ENCODE data around the gene SETD6. TPM values are rescaled to one million over a fixed set of nuclear protein-coding genes. Genes with fewer than 3 reads are reported as not detected.

The SETD6 gene
- total and polyA plus RNA-seq, 2 of the 8 experiments (the other 6 are each of a cell fraction or from before 2014, with no cell fraction given): 25.3 to 40.5 TPM

DNA sequence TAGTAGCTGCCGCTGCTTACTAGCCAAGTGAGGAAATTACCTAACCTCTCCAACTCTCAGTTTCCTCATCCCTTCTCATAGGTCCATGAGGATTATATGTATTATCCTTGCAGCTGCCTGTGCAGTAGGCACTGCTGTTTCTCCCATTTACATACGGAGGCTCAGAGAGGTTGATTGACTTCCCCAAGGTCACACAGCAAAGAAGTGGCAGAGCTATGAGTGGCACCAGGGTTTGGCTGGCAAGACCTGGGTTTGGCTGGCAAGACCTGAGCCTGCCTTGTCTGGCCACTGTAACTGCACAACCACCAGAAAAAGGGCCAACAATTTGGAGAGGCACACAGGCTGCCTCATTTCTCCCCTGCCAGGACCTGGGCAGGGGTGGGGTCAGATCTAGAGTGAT lies 17.8 kb upstream of the SETD6 start:
- ChIA-PET CTCF (ENCODE audit: partially characterized antibody) (interaction anchor here (0.6 to 1.6 kb wide), 6 partner anchors 10 to 161 kb away, joined by 3 to 6 read pairs (median 4); partner anchors contain the start of gene GINS3), POLR2A (ENCODE audit: partially characterized antibody) (interaction anchor here (1.6 kb wide), 1 partner anchor 9 kb away, joined by 3 read pairs; no protein-coding TSS in a partner anchor)
- no peak overlapping the region for H3K56ac ChIP-seq (replicated peaks; ENCODE audit: insufficient read length, low read depth, low read length)
- H2BK15ac ChIP-seq (ENCODE audit: low read length): no peak overlapping the region
- no peak overlapping the region for H2BK12ac ChIP-seq (ENCODE audit: low read depth, low read length)
- WGBS, 2 experiments (ENCODE audit: extremely low coverage in 1 of 2, insufficient coverage in 1 of 2, insufficient read length in 1 of 2, insufficient replicate concordance in 2 of 2, low coverage in 1 of 2, low lambda C conversion rate in 2 of 2, missing lambda C conversion rate in 1 of 2): 89% methylated on average over 2 of the region's 2 CpGs; no CpG with 5 or more reads in 1 of the 2 experiments
- no peak overlapping the region for H2BK5ac ChIP-seq (ENCODE audit: low read depth, low read length)
- peaks cover 0 to 8% (median 6%) of the 10 kb centered on the region in 4 experiments; a peak in 4 of 7 replicates for H3K27me3 ChIP-seq (replicated peaks in 1 of 4; ENCODE audit: control insufficient read depth in 3 of 4, extremely low read depth in 1 of 4, insufficient read depth in 3 of 4, low read length in 3 of 4)
- H2BK120ac ChIP-seq (replicated peaks; ENCODE audit: low read depth, low read length): no peak overlapping the region
- no peaks in the 10 kb centered on the region for H3K79me2 ChIP-seq (ENCODE audit: control insufficient read depth in 1 of 2, insufficient read depth in 2 of 2, low read length in 2 of 2)
- no peak overlapping the region for H3K14ac ChIP-seq (ENCODE audit: insufficient read length)
- no peak for TF ChIP-seq BACH1 (IDR thresholded peaks at IDR 0.05; ENCODE audit: low read length)
- peak; percentile 91 for TF ChIP-seq KDM1A (IDR thresholded peaks at IDR 0.05; ENCODE audit: borderline replicate concordance, low read length)
- no peak for TF ChIP-seq KDM4A (IDR thresholded peaks at IDR 0.05; ENCODE audit: low read depth, low read length, severe bottlenecking)
- TF ChIP-seq, protein P1, sequence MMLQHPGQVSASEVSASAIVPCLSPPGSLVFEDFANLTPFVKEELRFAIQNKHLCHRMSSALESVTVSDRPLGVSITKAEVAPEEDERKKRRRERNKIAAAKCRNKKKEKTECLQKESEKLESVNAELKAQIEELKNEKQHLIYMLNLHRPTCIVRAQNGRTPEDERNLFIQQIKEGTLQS (IDR thresholded peaks at IDR 0.05; ENCODE audit: insufficient read depth, low read depth, low read length): no peak
- no peak for TF ChIP-seq POU5F1 (IDR thresholded peaks at IDR 0.05; ENCODE audit: low read depth, low read length)
- TF ChIP-seq POLR2AphosphoS5 (IDR thresholded peaks at IDR 0.05; ENCODE audit: low read depth, low read length): no peak
- TF ChIP-seq JUN (IDR thresholded peaks at IDR 0.05; ENCODE audit: low read depth, low read length): no peak
- no peak for TF ChIP-seq EP300 (IDR thresholded peaks at IDR 0.05; ENCODE audit: borderline replicate concordance in 1 of 2, low read depth in 2 of 2, low read length in 2 of 2)
- TF ChIP-seq GTF2F1 (IDR thresholded peaks at IDR 0.05; ENCODE audit: borderline replicate concordance, low read depth, low read length): no peak
- H4K91ac ChIP-seq (replicated peaks; ENCODE audit: insufficient read length, low read length): no peak overlapping the region
- FAIRE-seq: no peak
- no peak overlapping the region for H3K27ac ChIP-seq (ENCODE audit: low read depth, low read length)
- H3K4me2 ChIP-seq (ENCODE audit: insufficient read depth in 1 of 2, low read depth in 2 of 2, low read length in 2 of 2): no peak overlapping the region
- no peaks in the 10 kb centered on the region for H4K20me1 ChIP-seq (replicated peaks in 1 of 2; ENCODE audit: control insufficient read depth in 1 of 2, insufficient read depth in 2 of 2, low read length in 2 of 2)
- no peak overlapping the region for H4K5ac ChIP-seq (ENCODE audit: insufficient read length, low read depth, low read length)
- H3K4me1 ChIP-seq (replicated peaks in 1 of 4; ENCODE audit: control insufficient read depth in 3 of 4, insufficient read depth in 4 of 4, low read length in 3 of 4): peaks cover 0 to 36% (median 24%) of the 10 kb centered on the region in 4 experiments; a peak in 6 of 7 replicates
- no peak overlapping the region for H3K9ac ChIP-seq (replicated peaks in 1 of 4; ENCODE audit: extremely low read depth in 1 of 4, low read depth in 3 of 4, low read length in 3 of 4)
- H3K4me3 ChIP-seq (ENCODE audit: extremely low read depth in 1 of 4, insufficient read depth in 2 of 4, low read depth in 3 of 4, low read length in 4 of 4): no peak overlapping the region
- no peak for DNase-seq (ENCODE audit: low read depth in 1 of 2, low spot score in 2 of 2)
- H3K9me3 ChIP-seq (ENCODE audit: insufficient read depth in 2 of 2, low read depth in 1 of 2, low read length in 1 of 2): no peaks in the 10 kb centered on the region
- no peak overlapping the region for H2BK20ac ChIP-seq (ENCODE audit: low read length)
- H3K79me1 ChIP-seq (ENCODE audit: low read depth, low read length): no peaks in the 10 kb centered on the region
- no peak overlapping the region for H2AK5ac ChIP-seq (ENCODE audit: low read depth, low read length)
- H4K8ac ChIP-seq (ENCODE audit: extremely low read depth, insufficient read depth, low read length): no peak overlapping the region
- peaks cover 20% of the 10 kb centered on the region for H3K23me2 ChIP-seq (ENCODE audit: low read depth, low read length)
- H3K23ac ChIP-seq (ENCODE audit: insufficient read length): no peak overlapping the region
- no peak overlapping the region for H3K18ac ChIP-seq (ENCODE audit: extremely low read depth, low read length)
- H3K4ac ChIP-seq (replicated peaks; ENCODE audit: insufficient read length, low read depth, low read length): no peak overlapping the region
- no peak overlapping the region for H2AFZ ChIP-seq (ENCODE audit: low read length)
- H3K36me3 ChIP-seq (ENCODE audit: control insufficient read depth in 2 of 4, insufficient read depth in 4 of 4, low read length in 3 of 4): no peaks in the 10 kb centered on the region
